NCI-H2107 treated with DMSO at 0.1 percent for 48 hours (cell line): Measurements from ENCODE around the gene DENND1A.

Source experiments
- DNase-seq: peaks from one replicate; lab custom pipeline; 2025; ENCODE audit not compliant: unreplicated experiment; lab: John Stamatoyannopoulos, UW

Gene DENND1A

DNA sequence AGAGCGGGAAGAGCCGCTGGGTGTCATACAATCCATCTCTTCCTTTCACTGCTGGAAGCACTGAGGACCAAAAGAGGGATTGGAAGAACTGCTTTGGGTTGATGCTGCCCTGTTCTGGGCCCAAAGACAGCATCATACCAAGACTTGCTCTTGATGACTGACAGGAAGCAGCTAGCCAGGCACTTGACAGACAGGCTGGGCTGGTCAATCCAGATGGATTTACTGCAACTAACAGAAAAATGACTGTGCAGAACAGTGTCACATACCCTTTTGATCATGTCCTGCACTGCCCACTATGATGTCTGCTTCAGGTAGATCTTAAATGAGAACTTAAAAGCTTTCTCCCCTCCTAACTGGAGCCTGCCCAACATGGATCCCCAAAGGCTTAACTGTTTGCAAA lies 416.4 kb downstream of the DENND1A start:
- no peak for DNase-seq

DNA sequence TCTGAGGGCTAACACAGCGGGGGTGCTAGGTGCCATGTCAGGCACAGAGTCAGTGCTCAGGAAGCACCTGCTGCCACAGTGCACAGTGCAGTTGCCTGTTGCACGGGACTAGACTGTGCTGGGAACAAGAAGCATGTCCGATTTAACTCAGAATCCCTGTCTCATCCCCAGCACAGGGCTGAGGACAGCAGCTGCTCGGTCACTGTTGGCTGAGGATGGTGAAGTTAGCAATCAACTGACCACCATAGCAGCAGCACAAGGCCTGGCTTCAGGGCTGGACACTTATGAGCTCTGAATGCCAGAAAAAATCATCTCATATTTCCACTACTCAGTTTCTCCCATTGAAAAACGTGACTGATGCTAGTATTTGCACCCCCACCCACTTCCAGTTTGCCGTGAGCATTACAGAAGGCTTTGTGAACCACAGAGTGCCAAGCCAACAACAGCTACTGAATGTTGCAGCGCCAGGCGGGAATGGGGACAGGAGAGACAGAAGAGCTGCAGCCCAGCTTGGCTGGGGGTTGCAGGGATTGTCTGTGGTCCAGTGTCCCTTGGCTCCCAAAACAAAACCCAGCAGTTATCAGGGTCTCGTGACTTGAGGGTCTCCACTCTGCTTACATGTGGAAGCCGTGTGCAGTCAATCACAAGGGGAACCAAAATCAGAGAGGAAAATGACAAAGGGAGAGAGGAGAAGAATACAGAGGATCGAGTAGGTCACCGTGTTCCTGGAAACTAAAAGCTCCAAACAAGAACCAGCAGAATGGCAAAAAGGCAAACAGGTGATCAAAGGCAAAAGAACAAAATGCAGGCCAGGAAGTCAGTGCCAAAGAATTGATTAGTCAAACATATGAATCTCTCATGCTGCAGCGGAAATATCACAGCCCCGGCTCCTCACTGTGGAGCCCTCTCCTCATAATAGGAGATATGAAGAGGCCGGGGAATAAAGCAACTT lies 418.3 kb downstream of the DENND1A start:
- peak; percentile 10 for DNase-seq

DNA sequence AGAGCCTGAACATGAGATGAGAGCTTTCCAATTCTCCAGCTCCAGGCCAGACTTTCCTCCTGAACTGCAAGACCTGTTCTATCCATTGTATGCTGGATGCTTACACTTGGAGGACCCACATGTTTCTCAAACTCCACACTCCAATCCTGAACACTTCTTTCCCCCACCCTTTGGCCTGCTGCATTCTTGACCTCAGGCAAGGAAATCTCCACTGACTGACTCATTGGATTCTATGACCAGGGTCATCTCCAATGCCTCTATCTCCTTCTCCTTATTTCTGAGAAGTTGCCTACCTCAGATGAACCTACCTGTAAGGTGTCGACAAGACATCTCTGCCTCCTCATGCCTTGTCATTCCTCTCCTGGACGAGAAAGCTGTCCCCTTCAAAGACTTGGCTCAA lies 420.3 kb downstream of the DENND1A start:
- no peak for DNase-seq

DNA sequence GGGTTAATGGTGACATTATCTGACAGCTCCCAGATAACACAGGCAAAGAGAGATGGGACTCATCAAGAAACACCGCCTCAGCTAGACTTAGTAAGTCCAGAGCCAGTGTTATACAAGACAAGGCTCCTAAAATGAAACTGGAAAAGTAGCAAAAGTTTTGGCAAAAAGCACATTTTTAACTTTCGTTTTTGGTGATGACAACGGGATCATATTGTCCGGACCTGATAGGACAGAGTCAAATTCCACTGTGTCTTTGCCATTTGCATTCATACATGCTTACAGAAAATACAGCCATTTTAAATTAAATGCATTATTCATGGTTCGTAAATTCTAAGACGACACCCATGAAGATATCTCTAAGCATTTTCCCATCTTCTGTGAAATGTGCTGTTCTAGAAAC lies 421.9 kb downstream of the DENND1A start:
- no peak for DNase-seq

DNA sequence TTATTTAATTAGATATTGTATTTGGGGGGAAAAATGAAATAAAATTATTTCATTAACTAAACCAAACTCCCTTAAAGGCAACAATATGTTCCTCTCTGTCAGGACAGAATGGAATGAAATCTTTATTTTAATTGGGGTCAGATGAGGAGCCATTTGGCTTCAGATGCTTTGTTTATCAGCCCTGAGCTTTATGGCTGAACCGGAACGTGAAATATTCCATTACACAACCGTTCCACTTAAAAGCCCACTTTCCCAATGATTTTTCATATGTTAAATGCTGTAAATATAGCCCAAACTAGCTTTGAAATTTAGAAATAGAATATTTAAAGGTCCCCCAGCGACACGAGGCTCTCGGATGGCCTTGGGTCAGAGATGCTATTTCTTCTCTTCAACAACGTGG lies 424.4 kb downstream of the DENND1A start:
- no peak for DNase-seq

DNA sequence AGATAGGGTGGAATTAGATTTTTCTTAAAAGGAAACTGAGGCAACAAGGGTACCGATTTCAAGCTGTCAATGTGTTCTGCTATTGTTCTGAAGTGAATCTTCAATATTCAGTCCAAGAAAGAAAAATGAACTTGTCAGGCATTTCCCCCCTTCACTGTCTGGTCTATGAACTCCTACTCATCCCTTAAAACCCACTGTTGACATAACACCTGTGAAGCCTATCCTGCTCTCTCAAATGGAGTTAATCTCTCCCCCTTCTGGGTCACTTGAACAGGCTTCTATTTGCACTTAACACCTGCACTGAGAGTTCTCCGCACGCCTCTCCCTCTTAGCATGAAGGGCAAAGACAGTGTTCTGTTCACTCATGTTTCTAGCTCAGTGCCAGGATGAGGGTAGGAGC lies 429.6 kb downstream of the DENND1A start:
- DNase-seq, result no peak

DNA sequence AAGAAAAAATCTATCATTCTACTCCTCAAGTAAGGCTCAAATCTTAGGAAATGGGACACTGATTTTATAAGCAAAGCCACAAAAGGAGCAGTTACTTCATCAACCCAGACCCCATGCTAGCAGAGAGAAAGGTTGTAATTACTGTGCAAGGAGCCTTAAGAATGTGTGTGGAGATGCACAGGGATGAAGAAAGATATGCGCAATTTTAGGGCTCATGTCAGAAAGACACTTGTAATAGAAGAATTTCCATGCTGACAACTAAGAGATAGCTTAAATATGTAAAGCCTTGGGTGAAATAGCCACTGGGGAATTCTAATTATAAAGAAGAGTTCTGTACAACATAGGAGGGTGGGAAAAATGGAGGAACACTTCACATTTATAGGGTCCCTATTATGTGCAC lies 432.1 kb downstream of the DENND1A start:
- no peak for DNase-seq

DNA sequence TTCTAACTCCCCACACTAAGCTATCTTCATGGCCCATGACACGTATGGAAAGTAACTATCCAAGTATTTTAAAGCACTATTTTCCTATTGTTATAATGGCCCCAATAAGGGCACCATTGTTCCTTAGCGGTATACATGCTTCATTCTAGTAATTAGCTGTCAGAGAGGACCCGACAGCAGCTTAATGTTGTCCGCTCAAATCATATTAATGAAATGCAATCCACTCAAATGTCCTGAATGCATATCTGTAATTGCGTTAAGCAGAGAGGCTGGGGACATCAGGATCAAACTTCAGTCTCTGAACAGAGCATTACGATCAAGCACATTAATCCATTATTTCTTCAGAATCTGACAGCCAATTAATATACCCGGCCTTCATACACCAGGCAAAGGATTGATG lies 434.2 kb downstream of the DENND1A start:
- no peak for DNase-seq

DNA sequence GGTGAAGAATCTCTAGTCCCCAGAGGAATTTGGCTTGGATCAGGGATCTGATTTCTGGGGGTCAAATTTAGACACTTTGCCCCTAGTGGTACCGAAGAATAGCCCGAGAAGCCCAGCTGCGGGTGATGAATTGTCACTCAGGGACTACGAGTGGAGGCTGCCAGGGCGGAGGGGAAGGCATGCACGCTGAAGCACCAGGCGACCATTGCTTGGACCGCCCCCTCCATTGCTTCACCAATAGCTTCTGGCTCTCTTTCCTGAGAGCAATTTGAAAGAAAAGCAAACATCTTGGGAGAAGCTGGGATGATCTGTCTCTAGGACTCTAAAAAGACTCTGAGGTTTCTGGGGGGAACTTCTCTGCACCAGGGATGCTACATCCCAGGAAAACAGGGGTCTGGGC lies 436.3 kb downstream of the DENND1A start:
- no peak for DNase-seq

DNA sequence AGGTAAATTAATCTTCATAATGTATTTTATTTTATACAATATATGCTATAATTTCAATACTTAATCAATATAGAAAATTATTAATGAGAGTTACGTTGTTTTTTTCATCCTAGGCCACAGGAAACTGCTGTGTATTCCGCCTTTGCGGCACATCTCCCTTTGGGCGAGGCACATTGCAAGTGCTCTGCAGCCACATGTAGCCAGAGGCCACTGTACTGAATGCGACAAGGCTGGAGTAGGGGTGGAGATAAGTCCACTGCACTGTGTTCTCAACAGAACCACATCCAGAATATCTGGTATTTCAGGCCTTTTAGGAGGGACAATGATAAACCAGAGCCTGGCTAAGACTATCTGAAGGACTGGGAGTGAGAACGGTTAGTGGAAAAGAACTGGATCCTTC lies 439.2 kb downstream of the DENND1A start:
- DNase-seq, result no peak

DNA sequence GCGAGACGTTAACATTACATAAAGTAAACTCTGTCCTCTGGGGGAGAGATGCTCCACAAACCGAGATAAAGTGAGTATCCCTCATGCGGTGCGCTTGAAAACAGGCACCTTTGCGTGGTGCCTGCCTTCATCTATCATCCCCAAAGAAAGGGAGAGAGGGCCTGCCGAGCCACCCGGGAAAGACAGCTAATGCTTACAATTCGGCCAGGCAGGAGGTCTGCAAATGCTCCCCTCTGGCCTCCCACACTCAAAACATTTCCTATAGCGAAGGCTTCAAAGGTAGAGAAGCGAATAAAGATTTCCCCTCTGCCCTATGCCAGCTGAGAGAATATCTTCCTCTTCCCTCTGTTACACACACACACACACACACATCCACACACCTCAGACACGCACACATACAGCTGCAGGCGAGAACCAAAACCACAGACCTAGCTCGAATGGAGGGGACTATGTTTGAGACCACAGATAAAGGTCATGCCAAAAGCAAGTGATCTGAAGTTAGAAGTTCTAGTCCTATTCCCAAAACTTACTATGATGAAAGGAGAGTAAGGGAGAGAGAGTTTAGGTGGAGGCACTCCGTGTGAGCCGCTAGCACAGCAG lies 441.1 kb downstream of the DENND1A start:
- no peak for DNase-seq

DNA sequence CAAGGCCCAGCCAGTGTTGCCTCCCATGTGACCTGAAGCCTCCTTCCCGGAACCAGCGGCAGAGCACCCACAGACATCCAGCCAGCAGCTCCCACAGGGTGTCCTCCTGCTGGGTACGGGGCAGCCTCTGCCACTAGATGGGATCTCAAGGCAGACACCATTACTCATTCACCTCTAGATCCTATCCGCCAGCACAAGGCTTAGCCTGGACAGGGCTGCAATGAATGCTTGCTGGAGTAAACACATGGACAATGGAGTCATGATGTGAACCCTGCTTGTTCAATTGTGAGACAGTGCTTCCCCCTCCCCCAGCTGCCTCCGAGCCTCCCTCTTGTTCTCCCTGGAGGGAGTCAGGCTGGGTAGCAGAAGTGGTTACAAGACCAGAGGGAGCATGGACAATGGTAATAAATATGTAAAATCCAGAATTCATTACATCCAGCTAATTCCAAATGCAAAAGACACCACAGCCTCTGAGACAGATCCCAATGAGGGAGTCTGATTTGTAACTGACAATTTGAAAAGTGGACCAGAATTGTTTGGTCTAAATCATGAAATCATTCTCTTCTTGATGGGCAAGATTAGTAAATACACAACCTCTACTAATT lies 441.9 kb downstream of the DENND1A start:
- no peak for DNase-seq

DNA sequence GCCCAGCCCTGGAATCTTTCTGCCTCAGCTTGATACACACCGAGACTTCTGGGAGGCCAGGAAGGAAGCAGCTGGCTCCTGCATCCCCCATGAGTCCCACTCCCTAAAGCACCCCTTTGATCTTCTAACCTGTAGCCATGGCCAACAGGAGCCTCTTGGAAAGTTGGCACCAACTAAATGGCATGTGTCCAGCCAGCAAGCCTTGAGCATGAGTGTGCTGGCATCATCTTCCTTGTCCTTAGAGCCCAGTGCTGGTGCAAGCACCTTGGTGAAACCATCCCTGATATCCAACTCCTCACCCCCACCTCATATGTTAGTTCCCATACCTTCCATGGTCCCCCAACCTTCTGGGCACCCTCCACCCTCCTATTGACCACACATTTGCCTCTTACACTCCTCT lies 443.5 kb downstream of the DENND1A start:
- no peak for DNase-seq

DNA sequence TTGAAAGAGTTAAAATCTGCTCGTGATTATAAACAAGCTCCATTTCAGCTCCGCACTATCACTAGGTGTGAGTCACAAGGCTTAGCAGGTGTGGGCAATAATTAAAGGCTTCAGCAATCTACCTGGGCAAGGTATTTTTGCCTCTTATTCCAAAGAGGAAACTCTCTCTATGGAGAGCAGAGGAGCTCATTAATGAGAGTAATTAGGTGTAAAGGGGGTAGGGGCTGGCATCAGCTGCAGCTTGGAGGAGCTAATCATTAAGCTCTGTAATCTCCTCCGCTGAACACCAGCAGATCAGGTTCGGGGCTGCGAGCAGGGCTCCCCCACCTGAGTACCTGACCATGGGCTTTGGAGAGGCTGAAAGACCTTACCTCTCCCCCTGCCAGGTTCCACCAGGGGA lies 444.7 kb downstream of the DENND1A start:
- no peak for DNase-seq

DNA sequence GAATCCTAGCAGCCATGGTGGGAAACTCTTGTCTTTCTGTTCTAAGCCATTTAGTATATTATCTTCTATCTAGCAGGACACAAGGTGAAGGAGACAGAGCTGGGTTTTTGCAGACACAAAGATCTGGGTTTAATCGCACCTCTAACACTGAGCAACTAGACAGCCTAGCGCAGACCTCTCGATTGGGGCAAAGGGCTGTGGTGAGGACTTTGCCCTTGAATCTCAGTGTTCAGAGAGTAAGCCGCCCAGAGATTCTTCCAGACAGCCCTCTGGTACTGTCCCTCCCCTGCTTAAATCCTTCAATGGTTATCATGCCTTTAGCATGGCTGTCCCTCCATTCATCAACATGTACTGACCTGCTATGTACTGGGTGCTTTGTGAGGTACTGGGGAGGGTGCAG lies 445.8 kb downstream of the DENND1A start:
- DNase-seq, result no peak

DNA sequence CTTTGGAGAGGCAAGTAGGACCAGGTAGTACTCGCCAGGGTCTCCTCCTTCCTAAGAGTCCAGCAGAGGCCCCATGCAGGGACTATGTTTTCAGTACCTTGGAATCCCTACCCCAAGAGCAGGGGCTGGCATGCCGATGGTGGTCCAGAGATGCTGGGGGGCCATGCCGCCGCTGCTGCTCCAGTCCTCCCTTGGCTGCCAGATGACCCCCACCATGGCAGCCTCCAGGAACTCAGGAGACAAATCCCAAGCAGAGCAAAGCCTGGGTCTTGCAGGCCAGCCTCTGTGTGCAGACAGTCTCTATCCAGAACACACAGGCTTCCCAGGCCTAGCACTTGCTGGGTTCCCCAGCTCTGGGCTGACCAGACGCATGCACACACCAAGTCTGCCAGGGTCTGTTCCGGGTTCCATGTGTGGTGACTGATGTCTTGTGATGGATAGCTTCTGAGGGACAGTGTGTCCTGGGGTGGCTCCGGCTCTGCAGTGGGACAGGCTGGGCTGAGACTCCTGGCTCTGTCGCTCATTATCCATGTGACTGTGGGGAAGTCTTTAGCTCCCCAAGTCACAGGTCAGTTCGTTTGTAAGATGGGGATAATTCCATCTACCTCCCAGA lies 446.6 kb downstream of the DENND1A start:
- DNase-seq, result no peak

DNA sequence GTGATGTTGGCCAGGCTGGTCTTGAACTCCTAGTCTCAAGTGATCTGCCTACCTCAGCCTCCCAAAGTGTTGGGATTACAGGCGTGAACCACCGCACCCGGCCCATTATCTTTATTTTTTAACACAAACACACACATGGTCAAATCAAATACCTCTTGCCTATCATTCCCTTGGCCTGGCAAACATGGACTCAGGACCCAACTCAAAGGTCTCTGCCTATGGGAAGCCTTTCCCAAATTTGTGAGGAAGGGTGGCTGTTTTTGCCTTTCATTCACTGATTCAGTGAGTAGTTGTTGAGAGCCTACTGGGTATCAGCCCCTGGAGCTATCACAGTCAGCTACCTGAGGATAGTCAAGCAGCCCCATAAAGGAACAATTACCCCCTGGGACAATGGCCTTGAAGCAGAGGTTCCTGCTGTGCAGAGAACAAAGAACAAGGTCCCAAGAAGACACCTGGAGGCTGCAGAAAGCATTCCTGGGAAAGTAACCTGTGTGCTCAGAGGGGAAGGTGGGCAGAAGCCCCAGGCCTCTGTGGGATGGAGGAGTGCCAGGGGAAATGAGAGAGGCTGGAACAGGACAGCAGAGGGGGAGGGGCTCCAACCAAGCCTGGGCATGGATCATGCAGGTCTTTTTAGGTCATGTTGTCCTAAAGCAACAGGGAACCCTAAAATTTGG lies 447.5 kb downstream of the DENND1A start:
- DNase-seq, result no peak

DNA sequence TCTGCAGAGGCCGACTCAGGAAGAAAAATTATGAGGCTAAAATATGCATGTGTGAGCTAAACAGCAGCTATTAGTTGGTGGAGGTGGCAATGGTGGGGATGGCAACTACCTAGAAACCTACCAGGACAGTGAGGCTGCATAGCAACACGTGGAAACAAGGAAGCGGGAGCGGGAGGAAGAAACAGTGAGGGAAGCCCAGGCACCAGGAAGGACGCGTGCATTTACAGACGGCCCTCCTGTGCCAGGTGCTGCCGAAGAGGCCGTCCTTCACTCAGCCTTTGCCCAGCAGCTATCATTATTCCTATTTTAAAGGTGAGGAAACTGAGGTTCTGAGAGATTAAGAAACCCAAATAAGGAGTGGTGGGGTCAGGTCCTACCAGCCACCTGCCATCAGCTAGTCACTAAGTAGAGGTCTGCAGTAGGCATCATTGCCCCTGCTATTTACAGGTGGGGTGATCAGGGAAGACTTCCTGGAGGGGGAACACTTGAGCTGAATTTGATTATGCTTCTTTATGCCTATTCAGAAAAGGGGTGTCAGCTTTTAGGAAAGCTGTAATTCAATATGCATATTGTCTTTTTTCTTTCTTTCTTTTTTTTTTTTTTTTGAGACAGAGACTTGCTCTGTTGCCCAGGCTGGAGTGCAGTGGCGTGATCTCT lies 448.6 kb downstream of the DENND1A start:
- DNase-seq, result no peak

DNA sequence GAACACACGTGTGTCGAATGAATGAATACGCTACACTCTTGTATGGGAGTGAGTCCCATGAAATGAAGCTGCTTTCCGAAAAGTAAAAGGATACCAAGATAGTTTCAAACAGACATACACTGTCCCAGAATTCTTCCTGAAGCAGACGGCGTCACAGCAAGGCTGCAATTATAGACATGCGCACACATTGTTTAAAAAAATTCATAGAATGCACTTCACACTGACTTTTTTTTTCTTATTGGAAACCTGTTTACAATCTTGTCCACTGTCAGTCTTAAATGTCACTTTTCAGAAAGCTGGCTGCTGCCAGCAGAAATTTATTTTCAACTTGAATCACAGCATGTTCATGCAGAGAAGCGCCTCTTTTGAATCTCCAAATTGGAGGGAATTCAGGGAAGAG lies 449.1 kb downstream of the DENND1A start:
- no peak for DNase-seq

DNA sequence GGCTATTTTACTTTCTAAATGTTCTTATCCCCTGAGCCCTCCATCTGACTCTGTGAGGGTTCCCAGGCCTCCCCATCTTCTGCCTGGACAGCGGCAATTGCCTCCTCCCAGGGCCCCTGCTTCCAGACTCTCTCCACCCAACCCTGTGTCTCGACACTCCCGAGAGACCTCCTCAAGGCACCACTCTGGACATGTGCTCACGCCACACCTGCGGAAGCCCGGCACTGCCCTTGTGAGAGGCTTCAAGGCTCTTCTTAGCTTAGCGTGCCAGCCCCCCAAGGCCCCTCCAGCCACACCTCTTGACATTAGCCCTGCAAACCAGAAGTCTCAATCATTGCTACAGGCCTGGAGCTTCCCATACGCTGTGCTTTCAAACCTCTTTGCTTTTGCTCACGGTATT lies 449.8 kb downstream of the DENND1A start:
- DNase-seq, result no peak
